RWPE2 (cell line): ENCODE data around the gene RPTOR.

ENCODE experiments used
- ATAC-seq: fragments of 200-7000 bp; cut with Tn5 transposase; 3 replicates; pipeline ENCODE4 v1.9.1; 2021; ENCODE audit warnings: low read depth
- DNase-seq: peaks from one replicate; pipeline ENCODE4 v3.0.0-alpha.2; 2020; ENCODE audit warnings: low spot score
- H3K27ac ChIP-seq: fragments of 450-650 bp; 2 replicates; pipeline ENCODE4 v1.5.1; 2017; ENCODE audit warnings: mild to moderate bottlenecking; ENCODE audit not compliant: poor library complexity, severe bottlenecking
- H3K27me3 ChIP-seq: fragments of 250-450 bp; sonication (Bioruptor Pico); 2 replicates; pipeline ENCODE4 v1.5.1; 2021; ENCODE audit warnings: mild to moderate bottlenecking, moderate library complexity; ENCODE audit not compliant: insufficient read depth, poor library complexity, severe bottlenecking
- H3K36me3 ChIP-seq: fragments of 250-450 bp; sonication (Bioruptor Pico); 2 replicates; pipeline ENCODE4 v1.5.1; 2020; ENCODE audit warnings: low read depth, mild to moderate bottlenecking, moderate library complexity
- H3K4me1 ChIP-seq: fragments of 250-450 bp; sonication (Bioruptor Pico); 2 replicates; pipeline ENCODE4 v1.5.1; 2021; ENCODE audit warnings: mild to moderate bottlenecking, moderate library complexity; ENCODE audit not compliant: insufficient read depth, poor library complexity, severe bottlenecking
- H3K4me3 ChIP-seq: fragments of 250-450 bp; sonication (Bioruptor Pico); 2 replicates; pipeline ENCODE4 v1.5.1; 2021; ENCODE audit warnings: mild to moderate bottlenecking, moderate library complexity; ENCODE audit not compliant: severe bottlenecking
- H3K9me3 ChIP-seq: fragments of 250-450 bp; sonication (Bioruptor Pico); 2 replicates; pipeline ENCODE4 v1.5.1; 2021; ENCODE audit warnings: mild to moderate bottlenecking, moderate library complexity; ENCODE audit not compliant: severe bottlenecking
- CTCF ChIP-seq: fragments of 450-650 bp; IDR thresholded peaks from one replicate; pipeline ENCODE4 v1.5.1; 2017; ENCODE audit warnings: mild to moderate bottlenecking, moderate library complexity; ENCODE audit not compliant: poor library complexity, severe bottlenecking

RPTOR gene

GRCh38 chr17:80836658-80836965 is 292.0 kb downstream of the RPTOR start:
- peaks cover 10% of the 10 kb centered on the region for H3K4me1 ChIP-seq
- no peaks in the 10 kb centered on the region for H3K27me3 ChIP-seq
- H3K36me3 ChIP-seq: 0 out of 2 replicates have a peak, but pooled peaks cover 3% of the 10 kb centered on the region
- H3K4me3 ChIP-seq: no peak overlapping the region
- no peak for TF ChIP-seq CTCF
- H3K9me3 ChIP-seq: no peaks in the 10 kb centered on the region
- H3K27ac ChIP-seq: no peak overlapping the region
- ATAC-seq (no peak), DNase-seq (no peak)

- ATAC-seq: no peak
- Histone ChIP-seq H3K27ac (no peak overlapping the region), H3K27me3 (no peaks in the 10 kb centered on the region), H3K9me3 (no peaks in the 10 kb centered on the region), H3K4me1 (peaks cover 10% of the 10 kb centered on the region), H3K36me3 (0 out of 2 replicates have a peak, but pooled peaks cover 3% of the 10 kb centered on the region), H3K4me3 (no peak overlapping the region)
- peak; percentile 60 for DNase-seq
- TF ChIP-seq CTCF: no peak
These were observed 292.4 kb downstream of the RPTOR start for GRCh38 chr17:80836971-80837481.

- H3K9me3 ChIP-seq: no peaks in the 10 kb centered on the region
- no peak for ATAC-seq
- peak; percentile 57 for DNase-seq
These were observed 293.1 kb downstream of the RPTOR start for GRCh38 chr17:80837711-80838110.

GRCh38 chr17:80838311-80839025 is 293.8 kb downstream of the RPTOR start:
- Histone ChIP-seq H3K27ac (no peak overlapping the region), H3K9me3 (no peaks in the 10 kb centered on the region), H3K27me3 (no peaks in the 10 kb centered on the region), H3K36me3 (0 out of 2 replicates have a peak, but pooled peaks cover 3% of the 10 kb centered on the region), H3K4me1 (peaks cover 2% of the 10 kb centered on the region), H3K4me3 (no peak overlapping the region)
- ATAC-seq: no peak
- TF ChIP-seq CTCF: no peak
- DNase-seq: peak; percentile 58

More at GRCh38 chr17:80837711-80838110, 293.1 kb downstream of the RPTOR start:
- TF ChIP-seq CTCF: no peak
- no peaks in the 10 kb centered on the region for H3K27me3 ChIP-seq
- H3K4me1 ChIP-seq: peaks cover 5% of the 10 kb centered on the region
- H3K27ac ChIP-seq: no peak overlapping the region
- H3K4me3 ChIP-seq: no peak overlapping the region
- 0 out of 2 replicates have a peak, but pooled peaks cover 3% of the 10 kb centered on the region for H3K36me3 ChIP-seq

GRCh38 chr17:80839026-80839345 is 294.3 kb downstream of the RPTOR start:
- H3K36me3 ChIP-seq: 0 out of 2 replicates have a peak, but pooled peaks cover 3% of the 10 kb centered on the region
- no peaks in the 10 kb centered on the region for H3K27me3 ChIP-seq
- H3K4me3 ChIP-seq: no peak overlapping the region
- no peak overlapping the region for H3K27ac ChIP-seq
- H3K9me3 ChIP-seq: no peaks in the 10 kb centered on the region
- no peaks in the 10 kb centered on the region for H3K4me1 ChIP-seq
- no peak for TF ChIP-seq CTCF
- DNase-seq (no peak), ATAC-seq (no peak)
